ENCODE results near the gene LIPC. TPM values are rescaled to one million over a fixed set of nuclear protein-coding genes. Genes with fewer than 3 reads are reported as not detected.

The LIPC gene
- total RNA-seq, 1 experiment from 2014 or later, result not detected

DNA sequence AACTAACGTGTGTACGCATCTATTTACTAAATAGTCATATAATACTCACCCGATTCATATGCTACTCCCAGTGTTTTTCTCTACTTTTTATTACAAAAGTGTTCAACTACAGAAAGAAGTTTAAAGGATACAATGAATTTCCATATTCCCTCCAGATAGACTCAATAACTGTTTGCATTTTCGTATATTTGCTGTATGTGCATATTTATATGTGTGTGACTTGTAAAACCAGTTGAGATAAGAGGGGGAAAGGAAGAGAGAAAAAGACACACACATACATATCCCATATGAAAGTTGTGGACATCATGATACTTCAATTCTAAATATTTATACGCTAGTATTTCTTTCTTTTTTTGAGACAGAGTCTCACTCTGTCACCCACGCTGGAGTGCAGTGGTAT lies 14.1 kb downstream of the LIPC start:
- no peak overlapping the region for H3K27ac Mint-ChIP-seq (ENCODE audit: low read depth, unreplicated experiment)
- H3K4me1 Mint-ChIP-seq (ENCODE audit: insufficient read depth, unreplicated experiment), result peaks cover 15% of the 10 kb centered on the region

DNA sequence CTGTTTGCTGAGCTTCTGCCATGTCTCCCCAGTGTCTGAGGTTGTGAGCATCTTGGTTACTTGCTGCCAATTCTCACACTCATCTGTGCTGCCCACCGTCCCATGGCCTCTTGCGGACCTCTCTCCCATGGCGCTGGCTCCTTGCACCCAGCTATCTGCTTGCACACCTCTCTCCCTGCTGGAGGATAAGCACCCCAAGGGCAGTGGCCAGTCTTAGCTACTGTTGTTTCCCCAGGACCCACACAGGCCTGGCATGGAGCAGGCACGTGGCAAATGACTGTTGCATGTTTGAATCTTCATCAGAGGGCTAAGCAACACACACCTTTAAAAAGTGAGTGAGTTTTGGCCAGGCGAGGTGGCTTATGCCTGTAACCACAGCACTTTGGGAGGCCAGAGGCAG lies 14.7 kb downstream of the LIPC start:
- Mint-ChIP-seq H3K4me1 (ENCODE audit: insufficient read depth, unreplicated experiment) (peaks cover 8% of the 10 kb centered on the region), H3K27me3 (ENCODE audit: insufficient read depth, unreplicated experiment) (no peaks in the 10 kb centered on the region), H3K9me3 (ENCODE audit: unreplicated experiment) (no peaks in the 10 kb centered on the region), H3K27ac (ENCODE audit: low read depth, unreplicated experiment) (no peak overlapping the region), H3K36me3 (ENCODE audit: insufficient read depth, unreplicated experiment) (no peaks in the 10 kb centered on the region), H3K4me3 (ENCODE audit: unreplicated experiment) (no peak overlapping the region)
- no peak for DNase-seq (ENCODE audit: unreplicated experiment)
- TF ChIP-seq, protein P1, sequence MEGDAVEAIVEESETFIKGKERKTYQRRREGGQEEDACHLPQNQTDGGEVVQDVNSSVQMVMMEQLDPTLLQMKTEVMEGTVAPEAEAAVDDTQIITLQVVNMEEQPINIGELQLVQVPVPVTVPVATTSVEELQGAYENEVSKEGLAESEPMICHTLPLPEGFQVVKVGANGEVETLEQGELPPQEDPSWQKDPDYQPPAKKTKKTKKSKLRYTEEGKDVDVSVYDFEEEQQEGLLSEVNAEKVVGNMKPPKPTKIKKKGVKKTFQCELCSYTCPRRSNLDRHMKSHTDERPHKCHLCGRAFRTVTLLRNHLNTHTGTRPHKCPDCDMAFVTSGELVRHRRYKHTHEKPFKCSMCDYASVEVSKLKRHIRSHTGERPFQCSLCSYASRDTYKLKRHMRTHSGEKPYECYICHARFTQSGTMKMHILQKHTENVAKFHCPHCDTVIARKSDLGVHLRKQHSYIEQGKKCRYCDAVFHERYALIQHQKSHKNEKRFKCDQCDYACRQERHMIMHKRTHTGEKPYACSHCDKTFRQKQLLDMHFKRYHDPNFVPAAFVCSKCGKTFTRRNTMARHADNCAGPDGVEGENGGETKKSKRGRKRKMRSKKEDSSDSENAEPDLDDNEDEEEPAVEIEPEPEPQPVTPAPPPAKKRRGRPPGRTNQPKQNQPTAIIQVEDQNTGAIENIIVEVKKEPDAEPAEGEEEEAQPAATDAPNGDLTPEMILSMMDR (IDR thresholded peaks at IDR 0.05; ENCODE audit: unreplicated experiment), result no peak
- intact Hi-C loops (cut with micrococcal nuclease), result no loop called here
- BruUV-seq (replicated peaks), result no TSS peak
- CTCF ChIA-PET, result interaction anchor here (0.5 to 0.8 kb wide), 3 partner anchors 11 to 309 kb away, joined by 3 to 4 read pairs (median 4); no protein-coding TSS in a partner anchor
- POLR2A ChIA-PET, result no interaction called here

More for the DNA sequence above, 14.1 kb downstream of the LIPC start:
- ChIA-PET CTCF (interaction anchor here (0.5 to 0.6 kb wide), 2 partner anchors 62 to 310 kb away, joined by 4 read pairs; no protein-coding TSS in a partner anchor), POLR2A (no interaction called here)
- H3K36me3 Mint-ChIP-seq (ENCODE audit: insufficient read depth, unreplicated experiment), result no peaks in the 10 kb centered on the region
- BruUV-seq (replicated peaks), result no TSS peak
- H3K4me3 Mint-ChIP-seq (ENCODE audit: unreplicated experiment), result no peak overlapping the region
- no peaks in the 10 kb centered on the region for H3K9me3 Mint-ChIP-seq (ENCODE audit: unreplicated experiment)
- no peak for DNase-seq (ENCODE audit: unreplicated experiment)
- TF ChIP-seq, protein P1 (IDR thresholded peaks at IDR 0.05; ENCODE audit: unreplicated experiment), result no peak
- intact Hi-C loops (cut with micrococcal nuclease), result no loop called here
- no peaks in the 10 kb centered on the region for H3K27me3 Mint-ChIP-seq (ENCODE audit: insufficient read depth, unreplicated experiment)

DNA sequence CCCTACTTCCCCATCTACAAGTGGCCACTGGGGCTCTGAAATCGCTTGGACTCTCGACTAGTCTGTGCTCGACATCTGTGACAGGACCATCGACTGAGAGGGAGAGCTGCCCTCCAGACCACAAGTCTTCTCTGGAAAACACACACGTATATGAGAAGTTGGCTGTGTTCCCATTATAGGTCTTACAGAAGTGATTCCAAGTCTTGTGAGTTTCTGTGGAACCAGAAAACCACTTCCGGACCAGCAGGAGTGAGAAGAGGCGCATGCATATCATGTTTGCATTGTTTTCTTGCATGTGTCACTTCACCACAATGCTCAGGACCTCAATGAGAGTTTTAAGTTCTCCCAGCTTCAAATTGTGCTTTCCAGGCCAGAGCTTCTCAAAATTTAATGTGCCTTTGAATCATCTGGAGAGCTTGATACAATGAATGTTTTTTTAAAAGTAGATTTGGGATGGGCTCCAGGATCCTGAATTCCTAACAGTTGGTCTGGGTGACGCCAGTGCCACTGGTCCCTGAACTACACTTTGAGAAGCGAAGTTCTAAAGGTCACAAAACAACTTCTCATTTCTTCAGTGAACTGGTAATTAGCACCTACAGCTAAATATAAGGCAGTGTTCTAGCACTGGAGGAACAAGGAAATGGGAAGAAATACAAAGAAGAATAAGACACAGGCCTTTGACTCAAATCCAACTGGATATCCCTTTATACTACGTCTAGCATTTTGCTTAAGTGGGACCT lies 15.7 kb downstream of the LIPC start:
- Mint-ChIP-seq H3K4me1 (ENCODE audit: insufficient read depth, unreplicated experiment) (no peaks in the 10 kb centered on the region), H3K27ac (ENCODE audit: low read depth, unreplicated experiment) (no peak overlapping the region)

DNA sequence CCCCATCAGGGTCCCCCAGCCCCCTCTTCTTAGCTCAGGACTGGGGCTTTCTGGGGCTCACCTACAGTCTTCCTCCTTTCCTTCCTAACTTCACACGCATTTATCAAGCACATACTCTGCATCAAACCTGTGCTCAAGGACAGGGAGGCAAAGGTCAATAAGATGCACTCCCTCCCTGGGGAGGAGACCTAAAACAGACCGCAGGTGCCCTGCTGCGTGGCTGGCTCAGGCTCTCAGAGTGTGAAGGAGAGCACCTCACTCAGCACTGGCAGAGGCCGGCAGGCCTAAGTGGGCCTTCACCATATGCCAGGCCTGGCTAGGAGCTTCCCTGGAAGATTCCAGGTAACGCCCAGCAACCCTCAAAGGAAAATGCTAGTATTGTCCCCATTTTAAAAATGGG lies 16.5 kb downstream of the LIPC start:
- DNase-seq (ENCODE audit: unreplicated experiment), result no peak
- H3K9me3 Mint-ChIP-seq (ENCODE audit: unreplicated experiment), result no peaks in the 10 kb centered on the region
- H3K27me3 Mint-ChIP-seq (ENCODE audit: insufficient read depth, unreplicated experiment), result no peaks in the 10 kb centered on the region
- H3K27ac Mint-ChIP-seq (ENCODE audit: low read depth, unreplicated experiment), result no peak overlapping the region
- ChIA-PET CTCF (interaction anchor here (0.6 to 0.7 kb wide), 2 partner anchors 116 to 218 kb away, joined by 3 read pairs; no protein-coding TSS in a partner anchor), POLR2A (no interaction called here)
- no peak overlapping the region for H3K4me3 Mint-ChIP-seq (ENCODE audit: unreplicated experiment)
- intact Hi-C loops (cut with micrococcal nuclease), result no loop called here
- no TSS peak for BruUV-seq (replicated peaks)
- TF ChIP-seq, protein P1 (IDR thresholded peaks at IDR 0.05; ENCODE audit: unreplicated experiment), result no peak
- H3K36me3 Mint-ChIP-seq (ENCODE audit: insufficient read depth, unreplicated experiment), result no peaks in the 10 kb centered on the region
- no peaks in the 10 kb centered on the region for H3K4me1 Mint-ChIP-seq (ENCODE audit: insufficient read depth, unreplicated experiment)

More for the DNA sequence above, 15.7 kb downstream of the LIPC start:
- no peaks in the 10 kb centered on the region for H3K27me3 Mint-ChIP-seq (ENCODE audit: insufficient read depth, unreplicated experiment)
- H3K9me3 Mint-ChIP-seq (ENCODE audit: unreplicated experiment), result no peaks in the 10 kb centered on the region
- CTCF ChIA-PET, result interaction anchor here (0.8 kb wide), 1 partner anchor 11 kb away, joined by 3 read pairs; no protein-coding TSS in a partner anchor
- BruUV-seq (replicated peaks), result no TSS peak
- POLR2A ChIA-PET, result no interaction called here
- H3K4me3 Mint-ChIP-seq (ENCODE audit: unreplicated experiment), result no peak overlapping the region
- TF ChIP-seq, protein P1 (IDR thresholded peaks at IDR 0.05; ENCODE audit: unreplicated experiment), result no peak
- no peak for DNase-seq (ENCODE audit: unreplicated experiment)
- intact Hi-C loops (cut with micrococcal nuclease), result no loop called here
- H3K36me3 Mint-ChIP-seq (ENCODE audit: insufficient read depth, unreplicated experiment), result no peaks in the 10 kb centered on the region

Measured in MCF 10A (cell line).